Vagina (tissue), 2 donors: Measurements from ENCODE around the gene INHA. TPM values are rescaled to one million over a fixed set of nuclear protein-coding genes. Genes with fewer than 3 reads are reported as not detected.

ENCODE experiments used
- DNase-seq, 2 donors: peaks; one replicate each; pipeline ENCODE4 v3.0.0-alpha.2; 2017; ENCODE audit errors: extremely low spot score in 2 of 2
- H3K27ac ChIP-seq: fragments of 200-600 bp; sonication (generic); one replicate; pipeline ENCODE4 v1.5.1; 2019
- H3K27me3 ChIP-seq: fragments of 200-600 bp; sonication (generic); one replicate; pipeline ENCODE4 v1.5.1; 2019
- H3K36me3 ChIP-seq, 2 donors: fragments of 200-600 bp; sonication (generic); one replicate each; pipeline ENCODE4 v1.5.1; 2017 to 2019
- H3K4me1 ChIP-seq: fragments of 200-600 bp; sonication (generic); one replicate; pipeline ENCODE4 v1.5.1; 2019
- H3K4me3 ChIP-seq, 2 donors: fragments of 200-600 bp; sonication (generic); 1 replicate in 1 of 2; 2 replicates in 1 of 2; pipeline ENCODE4 v1.5.1; 2016 to 2019
- H3K9me3 ChIP-seq: fragments of 200-600 bp; sonication (generic); one replicate; pipeline ENCODE4 v1.5.1; 2019
- CTCF ChIP-seq, 3 experiments: fragments of 450-650 bp in 2 of 3; fragments of 200-600 bp in 1 of 3; sonication (generic) in 1 of 3; IDR thresholded peaks; one replicate each; pipeline ENCODE4 v1.5.1; 2017 to 2019; ENCODE audit warnings: antibody characterized with exemption in 3 of 3, mild to moderate bottlenecking in 2 of 3, moderate library complexity in 2 of 3
- POLR2A ChIP-seq, 2 donors: fragments of 450-650 bp; IDR thresholded peaks; one replicate each; pipeline ENCODE4 v1.6.1; 2017; ENCODE audit warnings: antibody characterized with exemption in 2 of 2, mild to moderate bottlenecking in 2 of 2, moderate library complexity in 2 of 2
- POLR2AphosphoS5 ChIP-seq, 2 donors: sonication (generic); formaldehyde crosslinking; IDR thresholded peaks; one replicate each; pipeline ENCODE4 v1.9.0; 2017; ENCODE audit warnings: antibody characterized with exemption in 2 of 2, mild to moderate bottlenecking in 2 of 2, low read depth in 1 of 2; ENCODE audit not compliant: insufficient read depth in 1 of 2
- intact Hi-C: fragments of 100-400 bp; cut with DNase I; formaldehyde crosslinking; loops from one replicate; pipeline ENCODE4 v1.15.1; 2023
- total RNA-seq: library from RNA; depleted of rRNA; stranded (reverse); fragments of >200 nt; gene quantifications from one replicate; pipeline ENCODE4 v1.2.3, GENCODE V29; 2016

The INHA gene
- total RNA-seq, 1 donor from 2014 or later, result 0.74 TPM

DNA sequence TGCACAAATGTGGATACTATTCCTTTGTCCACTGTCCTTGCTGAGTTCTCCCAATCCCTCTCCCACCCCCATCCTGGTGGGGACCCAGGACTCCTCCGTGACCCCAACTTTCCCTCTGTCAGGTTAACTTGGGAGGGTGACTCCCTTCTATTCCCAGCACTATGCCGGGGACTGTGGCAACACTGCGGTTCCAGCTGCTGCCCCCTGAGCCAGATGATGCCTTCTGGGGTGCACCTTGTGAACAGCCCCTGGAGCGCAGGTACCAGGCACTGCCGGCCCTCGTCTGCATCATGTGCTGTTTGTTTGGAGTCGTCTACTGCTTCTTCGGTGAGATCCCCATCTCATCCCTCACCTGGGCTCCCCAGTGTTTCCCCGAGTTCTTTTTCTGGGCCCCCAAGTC, 27.5 kb upstream of the INHA start:
- peak overlapping the region; percentile 62 to 64 for H3K4me3 ChIP-seq
- peaks cover 28% of the 10 kb centered on the region for H3K4me1 ChIP-seq
- TF ChIP-seq POLR2A (IDR thresholded peaks at IDR 0.05) (no peak), POLR2AphosphoS5 (IDR thresholded peaks at IDR 0.05; ENCODE audit: insufficient read depth in 1 of 2, low read depth in 1 of 2) (no peak), CTCF (IDR thresholded peaks at IDR 0.05) (no peak)
- H3K9me3 ChIP-seq, result no peaks in the 10 kb centered on the region
- intact Hi-C loops, result loop anchor here (5.0 kb wide), 1 partner anchor 98 kb away; no protein-coding TSS in a partner anchor
- H3K36me3 ChIP-seq, result peaks cover 0 to 16% of the 10 kb centered on the region in 2 donors
- no peaks in the 10 kb centered on the region for H3K27me3 ChIP-seq
- DNase-seq, result no peak
- H3K27ac ChIP-seq, result no peak overlapping the region

- no peak for TF ChIP-seq POLR2A (IDR thresholded peaks at IDR 0.05)
- no peak for TF ChIP-seq CTCF (IDR thresholded peaks at IDR 0.05)
- TF ChIP-seq POLR2AphosphoS5 (IDR thresholded peaks at IDR 0.05; ENCODE audit: insufficient read depth in 1 of 2, low read depth in 1 of 2), result no peak
- Histone ChIP-seq H3K27me3 (no peaks in the 10 kb centered on the region), H3K36me3 (peaks cover 0 to 8% of the 10 kb centered on the region in 2 donors), H3K4me1 (peaks cover 28% of the 10 kb centered on the region), H3K9me3 (no peaks in the 10 kb centered on the region), H3K4me3 (no peak overlapping the region), H3K27ac (no peak overlapping the region)
- DNase-seq, result no peak
- intact Hi-C loops, result no loop called here
These were observed 26.7 kb upstream of the INHA start for GRCh38 chr2:219545295-219545942.

- H3K9me3 ChIP-seq, result no peaks in the 10 kb centered on the region
- TF ChIP-seq CTCF (IDR thresholded peaks at IDR 0.05), result no peak
- TF ChIP-seq POLR2AphosphoS5 (IDR thresholded peaks at IDR 0.05; ENCODE audit: insufficient read depth in 1 of 2, low read depth in 1 of 2), result no peak
- no peak overlapping the region for H3K4me3 ChIP-seq
- peaks cover 28% of the 10 kb centered on the region for H3K4me1 ChIP-seq
- no peak overlapping the region for H3K27ac ChIP-seq
- no peaks in the 10 kb centered on the region for H3K27me3 ChIP-seq
- peaks cover 0 to 4% of the 10 kb centered on the region in 2 donors for H3K36me3 ChIP-seq
- no peak for DNase-seq
- intact Hi-C loops, result no loop called here
These were observed 26.2 kb upstream of the INHA start for GRCh38 chr2:219545943-219546352.

DNA sequence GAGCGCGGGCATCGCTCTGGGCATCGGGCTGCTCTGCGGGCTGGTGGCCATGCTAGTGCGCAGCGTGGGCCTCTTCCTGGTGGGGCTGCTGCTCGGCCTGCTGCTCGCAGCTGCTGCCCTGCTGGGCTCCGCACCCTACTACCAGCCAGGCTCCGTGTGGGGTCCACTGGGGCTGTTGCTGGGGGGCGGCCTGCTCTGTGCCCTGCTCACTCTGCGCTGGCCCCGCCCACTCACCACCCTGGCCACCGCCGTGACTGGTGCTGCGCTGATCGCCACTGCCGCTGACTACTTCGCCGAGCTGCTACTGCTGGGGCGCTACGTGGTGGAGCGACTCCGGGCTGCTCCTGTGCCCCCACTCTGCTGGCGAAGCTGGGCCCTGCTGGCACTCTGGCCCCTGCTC, 24.5 kb upstream of the INHA start:
- H3K36me3 ChIP-seq, result no peaks in the 10 kb centered on the region
- no peaks in the 10 kb centered on the region for H3K9me3 ChIP-seq
- H3K27me3 ChIP-seq, result no peaks in the 10 kb centered on the region
- no peak for TF ChIP-seq CTCF (IDR thresholded peaks at IDR 0.05)
- H3K27ac ChIP-seq, result no peak overlapping the region
- peaks cover 27% of the 10 kb centered on the region for H3K4me1 ChIP-seq
- DNase-seq, result no peak
- intact Hi-C loops, result no loop called here
- no peak overlapping the region for H3K4me3 ChIP-seq

GRCh38 chr2:219548990-219549389, 23.1 kb upstream of the INHA start:
- no peak for TF ChIP-seq POLR2AphosphoS5 (IDR thresholded peaks at IDR 0.05; ENCODE audit: insufficient read depth in 1 of 2, low read depth in 1 of 2)
- TF ChIP-seq CTCF (IDR thresholded peaks at IDR 0.05), result no peak
- no peak for TF ChIP-seq POLR2A (IDR thresholded peaks at IDR 0.05)
- DNase-seq, result no peak
- peaks cover 31% of the 10 kb centered on the region for H3K4me1 ChIP-seq
- H3K27ac ChIP-seq, result no peak overlapping the region
- no peak overlapping the region for H3K4me3 ChIP-seq
- no peaks in the 10 kb centered on the region for H3K9me3 ChIP-seq
- H3K36me3 ChIP-seq, result no peaks in the 10 kb centered on the region
- intact Hi-C loops, result no loop called here
- no peaks in the 10 kb centered on the region for H3K27me3 ChIP-seq
